Endothelial cell of umbilical vein (primary cell): ENCODE results near the gene CAP2.

Source experiments
- EZH2 ChIP-seq: IDR thresholded peaks from 2 replicates; pipeline ENCODE4 v1.6.1; 2012; ENCODE audit warnings: borderline replicate concordance, low read depth, mild to moderate bottlenecking, moderate library complexity, low read length, inconsistent platforms; ENCODE audit not compliant: severe bottlenecking
- JUN ChIP-seq: IDR thresholded peaks from 2 replicates; pipeline ENCODE4 v1.6.1; 2011; ENCODE audit warnings: borderline replicate concordance, low read depth; ENCODE audit not compliant: insufficient read length, insufficient read depth
- POLR2A ChIP-seq: IDR thresholded peaks from 2 replicates; pipeline ENCODE4 v1.6.1; 2012; ENCODE audit warnings: low read depth, mild to moderate bottlenecking, control low read depth, low read length

GRCh38 chr6:17491416-17492142 lies 98.2 kb downstream of the CAP2 start:
- TF ChIP-seq POLR2A (no peak), JUN (no peak), EZH2 (no peak)
